GM18498 (cell line): Measurements from ENCODE around the gene DPM3.
"Not testable (repeated sequence)": the region's sequence is repeated elsewhere in the genome, so short reads cannot be mapped to it uniquely, and the experiment has no call there.

Source experiments
- ATAC-seq: cut with Tn5 transposase; IDR thresholded peaks from one replicate; pipeline ENCODE4 v1.9.1; 2021; ENCODE audit warnings: mild to moderate bottlenecking, moderate library complexity; ENCODE audit not compliant: unreplicated experiment

DPM3 gene

GRCh38 chr1:155162631-155163030, 22.3 kb upstream of the DPM3 start:
- ATAC-seq, result not testable (repeated sequence)

- ATAC-seq, result no peak
Observed at GRCh38 chr1:155160128-155160527, 19.8 kb upstream of the DPM3 start.

- ATAC-seq, result no peak
Observed at GRCh38 chr1:155158991-155159390, 18.7 kb upstream of the DPM3 start.

GRCh38 chr1:155155996-155156643, 15.8 kb upstream of the DPM3 start:
- ATAC-seq, result not testable (repeated sequence)

- ATAC-seq, result no peak
Observed at GRCh38 chr1:155145491-155145890, 5.2 kb upstream of the DPM3 start.

GRCh38 chr1:155141749-155142148, 1.4 kb upstream of the DPM3 start:
- ATAC-seq, result no peak

GRCh38 chr1:155140630-155140953, 261 bp upstream of the DPM3 start:
- no peak for ATAC-seq

GRCh38 chr1:155137154-155137949, 3.0 kb downstream of the DPM3 start:
- ATAC-seq, result no peak

- no peak for ATAC-seq
Observed at GRCh38 chr1:155136748-155137147, 3.6 kb downstream of the DPM3 start.

- ATAC-seq, result peak; percentile 78
Observed at GRCh38 chr1:155135415-155136028, 4.8 kb downstream of the DPM3 start, which contains the start of gene SLC50A1. SLC50A1 (plus strand) TSS chr1:155135852; CDS start chr1:155135912, 60 bp downstream.

GRCh38 chr1:155134880-155135414, 5.4 kb downstream of the DPM3 start:
- ATAC-seq, result peak; percentile 15

GRCh38 chr1:155134322-155134721, 6.0 kb downstream of the DPM3 start:
- ATAC-seq, result no peak

- ATAC-seq, result no peak
Observed at GRCh38 chr1:155133799-155134281, 6.5 kb downstream of the DPM3 start.

GRCh38 chr1:155131856-155132255, 8.5 kb downstream of the DPM3 start:
- no peak for ATAC-seq

- no peak for ATAC-seq
Observed at GRCh38 chr1:155131285-155131684, 9.0 kb downstream of the DPM3 start.

GRCh38 chr1:155130272-155131006, 9.9 kb downstream of the DPM3 start:
- ATAC-seq, result no peak

- no peak for ATAC-seq
Observed at GRCh38 chr1:155128755-155129473, 11.4 kb downstream of the DPM3 start.

GRCh38 chr1:155127967-155128754, 12.2 kb downstream of the DPM3 start:
- no peak for ATAC-seq
